HL-60 (cell line): ENCODE data around the gene GMDS.

Experiments
- CTCF ChIP-seq: IDR thresholded peaks from one replicate; pipeline ENCODE4 v1.5.1; 2011; ENCODE audit warnings: low read length, control low read depth, inconsistent platforms; ENCODE audit not compliant: insufficient read depth
- POLR2AphosphoS5 ChIP-seq: IDR thresholded peaks from 2 replicates; pipeline ENCODE4 v1.6.1; 2012; ENCODE audit warnings: low read depth

GRCh38 chr6:1745814-1746213, 499.6 kb downstream of the GMDS start:
- no peak for TF ChIP-seq CTCF
- TF ChIP-seq POLR2AphosphoS5: no peak
